HG02973 (cell line): ENCODE data around the gene FANCC.

Experiments
- ATAC-seq: cut with Tn5 transposase; IDR thresholded peaks from one replicate; pipeline ENCODE4 v1.9.1; 2021; ENCODE audit warnings: moderate library complexity; ENCODE audit not compliant: unreplicated experiment

FANCC gene

DNA sequence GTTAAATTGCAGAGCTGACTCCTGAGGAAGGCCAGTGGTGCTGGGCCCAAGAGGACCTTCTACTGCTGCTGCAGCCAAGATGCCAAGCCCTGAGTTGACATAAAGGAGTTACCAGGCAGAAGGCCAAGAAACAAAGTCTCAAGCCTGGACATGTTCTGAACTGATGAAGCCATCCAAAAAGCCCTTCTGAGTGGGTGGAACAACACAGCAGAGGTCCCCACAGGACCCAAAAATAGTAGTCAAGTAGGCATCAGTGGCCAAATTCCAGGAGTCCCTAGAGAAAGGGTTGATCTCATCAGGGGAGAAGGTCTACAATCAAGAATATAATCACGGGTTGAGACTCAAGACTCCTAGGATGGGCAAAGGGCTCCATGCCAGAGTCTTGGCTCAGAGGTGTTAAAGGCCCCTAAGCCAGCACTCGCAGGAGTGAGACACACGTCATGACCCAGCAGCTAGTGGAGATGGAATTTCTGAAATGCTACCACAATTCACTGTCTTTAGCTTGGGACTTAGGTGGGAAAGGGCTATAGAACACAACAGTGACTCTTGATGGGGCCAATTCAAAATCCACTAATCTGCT, 119.7 kb downstream of the FANCC start:
- no peak for ATAC-seq

DNA sequence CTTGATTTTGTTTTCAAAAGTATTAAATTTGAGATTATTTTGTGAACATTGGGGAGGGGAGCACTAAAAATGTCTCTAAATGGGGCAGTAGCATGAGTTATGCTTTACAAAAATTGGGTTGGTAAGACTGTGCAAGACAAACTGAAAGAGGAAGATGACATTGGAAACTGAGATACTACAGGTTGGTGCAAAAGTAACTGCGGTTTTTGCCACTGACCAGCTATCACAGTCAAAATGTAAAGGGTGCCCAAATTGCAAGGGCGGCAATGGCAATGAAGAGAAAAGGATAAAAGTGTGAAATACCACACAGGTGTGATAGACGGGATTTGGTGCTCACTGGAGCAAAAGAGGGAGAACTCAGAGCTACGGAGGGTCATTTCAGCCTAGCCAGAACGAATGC, 124.0 kb downstream of the FANCC start:
- ATAC-seq = no peak

DNA sequence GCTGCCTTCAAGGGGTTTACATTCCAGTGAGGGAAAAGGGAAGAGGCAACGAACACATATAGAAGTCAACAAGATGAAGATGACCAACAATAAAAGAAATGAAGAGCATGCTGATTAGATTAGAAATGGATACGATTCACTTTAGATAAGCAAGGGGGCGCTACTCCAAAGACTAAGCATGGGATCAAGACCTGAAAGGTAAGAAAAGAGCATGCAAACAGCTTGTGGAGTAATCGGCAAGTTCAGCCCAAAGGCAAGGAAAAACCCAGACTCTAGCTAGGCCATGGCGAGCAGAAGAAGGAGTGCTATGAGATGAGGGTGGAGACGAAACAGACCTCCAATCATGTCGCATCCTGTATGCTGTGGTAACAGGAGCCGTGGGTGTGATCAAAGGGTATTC, 124.4 kb downstream of the FANCC start:
- no peak for ATAC-seq

DNA sequence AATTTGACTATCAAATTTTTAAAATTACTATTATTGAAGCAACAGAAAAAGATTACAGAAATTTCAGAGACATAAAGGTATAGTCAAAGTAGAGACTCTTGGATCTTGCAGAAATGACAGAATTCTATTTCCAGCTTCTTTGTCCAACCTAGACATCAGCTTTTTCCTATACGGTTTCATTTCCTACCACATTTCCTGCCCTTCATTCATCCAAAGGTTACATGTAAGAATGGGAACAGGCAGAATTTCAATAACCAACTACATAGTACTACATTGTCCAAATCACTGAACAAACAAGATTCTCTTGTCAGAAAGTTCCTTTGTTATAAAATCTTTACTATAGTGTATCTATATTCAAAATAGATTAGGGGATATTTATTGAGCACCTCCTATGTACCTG, 124.9 kb downstream of the FANCC start:
- ATAC-seq = no peak

DNA sequence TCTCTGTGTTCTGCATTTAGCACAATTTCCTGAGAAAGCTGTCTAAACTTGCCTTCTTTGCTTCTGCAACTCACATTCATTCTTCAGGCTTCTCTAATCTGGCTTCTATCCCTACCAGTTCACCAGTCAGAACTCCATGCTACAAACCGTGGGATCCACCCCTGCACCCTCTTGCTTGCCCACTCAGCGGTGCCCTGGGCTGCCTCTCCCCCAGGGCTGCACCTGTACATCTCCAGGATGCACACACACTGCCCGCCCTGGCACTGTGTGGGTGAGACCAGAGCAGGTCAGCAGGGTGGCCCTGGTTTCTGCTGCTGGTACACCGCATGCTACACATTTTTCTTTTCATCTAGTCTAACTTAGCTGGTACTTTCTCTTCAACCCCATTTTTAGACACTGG, 127.1 kb downstream of the FANCC start:
- ATAC-seq = no peak

DNA sequence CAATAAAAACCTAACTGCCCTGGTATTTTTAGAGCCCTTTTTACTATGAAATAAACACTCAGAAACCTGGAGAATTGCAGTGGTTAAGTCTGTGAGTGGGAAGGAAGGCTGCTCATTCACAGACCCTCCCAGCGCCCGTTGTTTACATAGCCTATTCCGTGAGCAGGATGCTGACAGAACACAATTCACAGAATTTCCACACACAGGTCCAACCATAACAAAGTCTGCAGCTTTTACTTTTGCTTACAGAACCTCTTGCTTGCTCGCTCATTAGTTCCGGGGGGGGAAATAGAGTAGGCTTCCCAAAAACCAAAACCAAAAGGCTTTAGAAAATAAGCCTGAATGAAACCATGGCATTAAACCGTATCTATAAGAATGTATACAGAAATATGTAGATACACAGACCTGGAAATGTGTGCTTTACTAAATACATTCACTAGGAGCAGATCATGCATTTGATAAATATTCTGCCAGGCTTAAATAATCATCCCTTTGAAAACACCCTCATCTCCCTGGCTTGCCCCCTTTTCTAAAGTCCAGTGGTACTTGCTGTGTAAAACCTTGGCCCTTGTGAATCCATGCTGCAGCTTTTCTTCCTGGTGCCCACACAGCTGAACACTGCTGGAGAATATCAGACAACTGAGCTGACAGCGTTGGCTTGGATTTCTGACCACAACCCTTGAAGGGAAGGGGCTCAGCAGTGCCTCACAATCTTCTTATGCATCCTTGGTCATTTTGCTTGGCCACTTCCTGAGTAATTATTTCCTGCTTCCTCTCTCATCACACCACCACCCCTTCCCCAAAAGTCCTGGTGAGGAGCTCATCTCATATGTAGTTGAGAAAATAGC, 128.0 kb downstream of the FANCC start:
- no peak for ATAC-seq

DNA sequence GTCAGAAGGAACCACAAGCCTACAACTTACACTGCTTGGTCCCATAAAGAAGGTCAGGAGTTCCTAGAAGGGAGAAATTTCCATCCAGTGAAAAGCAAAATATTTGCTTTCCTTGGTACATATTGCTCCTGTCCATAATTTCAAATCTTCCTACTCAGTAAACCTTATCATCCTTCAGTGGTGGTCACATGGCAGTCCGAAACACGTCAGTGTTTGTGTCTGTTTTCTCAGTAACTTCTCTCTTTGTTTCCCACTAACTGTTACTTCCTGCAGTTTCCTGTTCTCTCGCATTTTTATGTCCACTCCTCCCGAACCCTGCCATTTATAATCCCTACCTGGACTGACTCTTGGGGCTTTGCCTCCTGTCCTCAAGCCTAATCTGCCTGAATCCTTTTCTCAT, 129.1 kb downstream of the FANCC start:
- no peak for ATAC-seq

DNA sequence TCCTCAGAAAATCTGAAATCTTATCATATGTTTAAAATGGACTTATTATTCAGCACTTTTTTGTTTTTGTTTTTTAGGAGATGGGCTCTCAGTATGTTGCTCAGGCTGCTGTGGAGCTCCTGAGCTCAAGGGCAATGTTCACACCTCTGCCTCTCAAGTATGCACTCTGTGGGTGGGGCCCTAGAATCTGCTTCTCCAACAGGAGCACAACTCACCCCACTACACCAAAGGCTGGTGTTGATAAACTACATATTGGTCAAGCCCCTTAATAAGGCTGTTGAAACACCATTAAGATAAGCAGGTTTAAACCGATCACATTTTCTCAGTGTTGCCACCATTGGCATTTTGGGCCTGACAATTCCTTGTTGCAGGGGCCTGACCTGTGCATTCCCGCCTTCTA, 131.6 kb downstream of the FANCC start:
- ATAC-seq = no peak

DNA sequence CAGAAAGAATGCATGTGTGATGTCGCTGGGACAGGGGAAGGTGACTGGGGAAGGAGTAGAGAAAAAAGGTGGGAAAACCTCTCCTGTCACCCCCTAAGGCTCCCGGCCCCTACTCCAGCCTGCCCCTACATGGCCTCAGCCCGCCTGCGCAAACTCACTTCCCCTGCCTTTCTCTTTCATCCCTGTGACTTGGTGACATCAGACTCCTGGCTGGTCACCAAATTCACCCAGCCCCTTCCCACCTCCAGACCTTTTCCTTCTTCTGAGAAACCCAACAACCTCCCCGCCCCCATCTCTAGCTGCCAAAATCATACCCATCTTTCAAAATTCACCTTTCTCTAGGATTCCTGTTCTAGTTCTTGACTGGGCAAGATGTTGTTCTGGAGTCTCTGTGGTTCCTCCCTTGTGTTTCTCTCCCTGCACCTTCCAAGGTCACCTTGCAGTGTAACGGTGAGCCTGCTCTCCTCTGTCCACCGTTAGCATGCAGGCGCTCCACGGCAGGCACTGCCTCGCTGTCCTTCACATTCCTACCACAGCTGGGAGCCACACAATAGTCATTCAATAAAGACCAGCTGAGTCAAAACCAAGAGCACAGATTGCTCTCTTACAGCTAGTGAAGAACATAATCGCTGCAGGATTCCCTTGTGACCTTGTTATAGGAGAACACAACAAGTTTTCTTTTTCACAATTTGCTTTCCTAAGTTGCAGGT, 134.5 kb downstream of the FANCC start:
- ATAC-seq = no peak

DNA sequence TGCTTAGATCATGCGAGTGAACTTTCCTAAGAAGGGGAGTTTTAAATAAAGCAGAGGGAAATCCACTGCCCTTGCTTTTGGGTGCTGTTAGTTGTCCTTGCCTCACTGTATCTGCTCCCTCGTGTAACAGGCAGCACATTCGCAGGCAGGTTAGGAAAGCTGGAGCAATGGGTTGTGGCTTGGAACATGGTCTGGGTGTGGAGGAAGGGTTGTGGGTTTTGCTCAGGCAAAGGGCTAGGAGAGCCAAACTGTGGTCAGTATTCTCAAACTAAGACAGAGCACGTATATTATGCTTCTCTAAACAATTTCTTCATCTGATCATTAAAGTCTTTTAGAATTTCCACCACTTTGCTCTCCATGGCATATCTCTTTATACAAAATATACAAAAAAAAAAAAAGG, 135.7 kb downstream of the FANCC start:
- no peak for ATAC-seq

DNA sequence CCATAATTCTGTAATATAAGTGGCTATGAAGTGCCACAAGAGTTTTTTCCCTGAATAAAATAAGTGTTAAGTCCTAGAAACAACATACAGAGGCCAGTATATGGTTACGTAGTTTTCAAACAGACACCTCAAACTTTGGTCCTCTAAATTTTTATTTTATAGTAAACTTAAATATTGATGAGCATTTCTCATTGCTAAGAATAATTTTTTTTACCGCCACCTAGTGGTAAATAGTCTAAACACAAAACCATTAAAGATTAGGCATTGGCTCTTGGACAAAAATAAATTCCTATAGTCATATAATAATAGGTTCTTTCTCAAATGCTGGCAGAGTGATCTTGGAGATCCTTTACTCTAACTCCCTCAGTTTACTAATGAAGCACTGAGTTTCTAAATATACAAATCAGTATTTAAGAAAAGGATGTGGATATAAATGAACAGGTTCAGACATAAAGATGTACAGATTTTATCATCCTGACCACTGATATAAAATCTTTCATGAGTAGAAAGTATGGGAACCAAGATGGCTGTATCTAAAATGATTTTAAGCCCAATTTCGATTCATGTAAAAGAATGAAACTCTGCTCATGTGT, 136.2 kb downstream of the FANCC start:
- ATAC-seq = no peak

DNA sequence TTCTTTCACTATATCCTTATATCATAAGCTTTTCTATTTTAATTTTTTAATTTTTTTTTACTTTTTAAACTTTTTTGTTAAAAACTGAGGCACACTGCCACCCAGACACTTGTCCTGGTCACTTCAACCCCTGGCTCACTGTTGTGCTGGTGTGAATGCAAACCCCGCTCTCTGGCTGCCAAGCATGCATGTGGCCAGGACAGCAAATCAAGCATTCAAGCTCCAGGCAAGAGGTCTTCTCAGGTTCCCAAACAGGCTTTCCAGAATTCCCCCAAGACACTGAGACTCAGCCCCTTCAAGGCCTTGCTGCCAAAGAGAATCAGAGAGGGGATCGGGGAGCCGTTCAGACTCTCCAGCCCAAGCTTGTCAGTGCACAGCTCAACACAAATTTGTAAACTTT, 139.9 kb downstream of the FANCC start:
- ATAC-seq = no peak

DNA sequence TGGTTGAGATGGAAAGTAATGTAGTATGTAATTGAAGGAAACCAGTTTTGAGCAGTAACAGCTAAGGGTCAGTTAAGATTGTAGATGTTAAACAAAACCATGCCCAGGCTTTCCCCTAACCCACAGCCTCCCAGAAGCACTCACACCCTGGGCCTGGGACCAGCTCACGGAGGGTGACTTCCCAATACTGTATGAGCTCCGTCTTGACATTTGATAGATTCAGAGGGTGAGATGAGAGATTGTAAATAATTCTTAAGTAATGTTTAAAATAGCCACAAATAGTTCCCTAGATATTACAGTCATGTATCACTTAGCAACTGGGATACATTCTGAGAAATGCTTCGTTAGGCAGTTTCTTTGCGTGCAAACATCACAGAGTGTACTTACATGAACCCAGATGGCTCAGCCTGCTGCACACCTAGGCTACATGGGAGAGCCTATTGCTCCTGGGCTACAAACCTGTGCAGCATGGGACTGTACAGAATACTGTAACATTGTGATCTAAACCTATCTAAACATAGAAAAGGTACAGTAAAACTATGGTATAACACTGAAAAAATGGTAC, 140.7 kb downstream of the FANCC start:
- ATAC-seq = no peak

DNA sequence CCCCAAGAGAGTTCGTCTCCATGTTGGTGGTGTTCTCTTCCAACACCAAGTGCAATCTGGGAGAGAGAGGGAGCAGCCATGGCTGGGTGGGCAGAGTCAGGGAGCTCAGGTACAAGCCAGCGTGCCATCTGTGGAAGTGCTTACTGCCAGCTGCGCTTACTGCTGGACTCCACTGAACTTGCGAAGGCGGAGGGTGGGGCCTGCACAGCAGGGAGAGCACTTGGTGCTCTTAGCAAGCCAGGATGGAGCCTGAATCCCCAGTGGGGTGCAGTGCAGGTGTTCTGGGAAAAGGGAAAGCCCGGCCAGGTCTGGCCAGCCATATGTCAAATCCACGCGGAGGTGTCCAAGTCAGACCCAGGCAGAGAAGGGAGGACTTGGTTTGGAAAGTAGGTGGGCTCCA, 142.0 kb downstream of the FANCC start:
- no peak for ATAC-seq

DNA sequence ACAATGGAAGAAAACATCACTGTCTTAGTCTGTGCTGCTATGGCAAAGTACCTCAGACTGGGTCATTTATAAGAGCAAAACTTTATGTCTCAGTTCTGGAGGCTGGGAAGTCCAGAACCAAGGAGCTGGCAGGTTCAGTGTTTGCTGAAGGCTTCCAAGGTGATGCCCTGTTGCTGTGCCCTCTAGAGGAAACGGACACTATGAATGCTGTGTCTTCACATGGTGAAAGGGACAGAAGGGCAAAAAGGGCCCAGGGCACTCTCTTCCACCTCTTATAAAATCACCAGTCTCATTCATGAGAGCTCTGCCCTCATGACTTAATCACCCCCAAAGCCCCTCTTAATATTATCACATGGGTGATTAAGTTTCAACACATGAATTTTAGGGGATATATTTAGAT, 143.5 kb downstream of the FANCC start:
- no peak for ATAC-seq

DNA sequence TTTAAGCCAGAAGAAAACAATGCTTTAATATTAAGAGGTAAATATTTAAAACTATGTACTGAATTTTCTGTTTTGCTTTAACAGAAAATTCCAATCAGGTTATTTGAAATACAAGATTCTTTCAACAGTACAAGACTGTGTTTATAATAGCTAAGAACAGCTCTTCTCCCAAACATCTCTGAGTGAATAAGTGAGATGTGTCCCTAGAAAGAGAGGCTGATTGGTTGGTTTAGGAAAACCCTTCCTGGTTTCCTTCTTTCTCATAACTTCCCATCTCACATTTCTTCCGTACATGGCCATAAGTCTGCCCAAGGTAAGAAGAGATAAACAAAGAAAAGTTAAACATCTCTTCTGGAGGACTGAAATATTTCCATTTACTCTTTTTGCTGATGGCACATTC, 145.9 kb downstream of the FANCC start:
- no peak for ATAC-seq

DNA sequence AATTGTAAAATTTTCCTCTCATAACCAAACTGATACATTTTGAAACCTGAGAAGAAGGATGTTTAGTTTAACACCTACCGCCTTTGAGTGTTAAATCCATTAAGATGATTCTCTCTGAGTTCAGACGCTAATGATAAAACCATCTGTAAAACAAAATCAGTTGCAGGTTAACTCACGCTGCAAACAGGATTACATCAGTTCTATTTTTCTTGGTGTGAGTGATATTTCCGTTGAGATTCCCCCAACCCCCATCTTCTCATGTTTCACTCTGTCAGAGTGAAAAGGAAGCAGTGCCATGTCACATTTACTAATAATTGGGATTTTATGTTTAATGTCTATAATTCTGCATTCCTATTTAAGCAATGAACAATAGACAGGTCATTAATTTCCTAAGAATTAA, 146.5 kb downstream of the FANCC start:
- ATAC-seq = no peak

DNA sequence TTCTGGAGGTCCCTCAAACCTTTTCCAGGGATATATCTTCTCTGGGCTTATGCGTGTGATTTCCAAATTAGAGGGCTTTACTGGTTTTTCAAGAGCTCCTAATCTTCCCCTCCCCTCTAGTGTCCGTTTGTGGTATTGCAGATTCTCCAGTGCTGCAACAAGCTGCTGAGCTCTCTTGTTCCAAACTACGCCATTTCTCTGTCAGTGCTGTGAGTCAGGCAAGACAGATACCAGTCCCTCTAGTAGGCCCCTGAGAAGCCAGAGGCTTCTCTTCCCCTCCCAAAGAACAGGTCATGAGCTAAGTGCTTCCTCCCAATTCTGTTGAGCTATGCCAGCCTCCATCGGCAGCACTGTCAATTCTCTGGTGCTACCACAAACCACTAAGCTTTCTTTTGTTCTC, 149.5 kb downstream of the FANCC start:
- ATAC-seq = no peak

DNA sequence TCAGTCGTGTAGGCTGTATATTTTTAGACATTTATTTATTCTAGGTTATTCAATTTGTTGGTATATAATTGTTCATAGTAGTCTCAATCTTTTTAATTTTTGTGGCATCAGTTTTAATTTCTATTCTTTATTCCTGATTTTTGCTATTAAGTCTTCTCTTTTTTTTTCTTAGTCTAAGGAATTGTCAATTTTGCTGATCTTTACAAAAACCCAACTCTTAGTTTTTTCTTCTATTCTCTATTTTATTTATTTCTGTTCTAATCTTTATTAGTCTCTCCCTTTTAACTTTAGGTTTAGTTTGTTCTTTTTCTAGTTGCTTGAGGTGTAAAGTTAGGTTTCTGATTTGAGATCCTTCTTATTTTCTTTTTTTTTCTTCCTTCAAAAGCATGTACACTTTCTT, 152.5 kb downstream of the FANCC start:
- no peak for ATAC-seq

DNA sequence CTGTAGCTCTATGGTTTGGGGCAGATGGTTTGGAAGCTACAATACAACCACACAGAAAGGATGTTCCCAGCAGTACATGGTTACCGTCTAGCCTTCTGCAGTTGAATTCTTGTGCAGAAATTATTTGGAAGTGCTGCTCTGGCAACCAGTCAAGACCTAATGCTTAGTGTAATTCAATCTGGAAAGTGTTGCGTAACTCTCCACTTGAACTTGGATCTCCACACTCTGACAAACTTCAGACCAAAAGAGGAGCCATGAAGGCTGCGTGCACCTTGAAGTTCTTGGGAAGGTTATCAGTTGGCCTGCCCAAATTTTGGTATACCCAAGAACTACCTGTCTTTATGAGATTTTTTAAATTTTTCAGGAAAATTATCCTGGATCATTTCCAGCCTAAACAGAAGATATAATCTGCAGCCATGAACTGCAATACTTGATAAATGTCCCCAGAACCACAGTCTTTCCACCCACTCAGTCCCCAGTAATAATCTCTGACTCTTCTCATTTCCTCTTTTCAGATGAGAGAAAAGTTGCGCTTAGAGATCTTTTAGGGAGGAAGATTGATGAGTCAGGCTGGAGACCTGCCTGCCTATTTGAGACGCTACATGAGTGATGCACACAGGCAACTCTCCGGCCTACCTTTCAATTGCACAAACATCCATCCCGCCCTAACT, 159.9 kb downstream of the FANCC start:
- ATAC-seq = peak; percentile 77

DNA sequence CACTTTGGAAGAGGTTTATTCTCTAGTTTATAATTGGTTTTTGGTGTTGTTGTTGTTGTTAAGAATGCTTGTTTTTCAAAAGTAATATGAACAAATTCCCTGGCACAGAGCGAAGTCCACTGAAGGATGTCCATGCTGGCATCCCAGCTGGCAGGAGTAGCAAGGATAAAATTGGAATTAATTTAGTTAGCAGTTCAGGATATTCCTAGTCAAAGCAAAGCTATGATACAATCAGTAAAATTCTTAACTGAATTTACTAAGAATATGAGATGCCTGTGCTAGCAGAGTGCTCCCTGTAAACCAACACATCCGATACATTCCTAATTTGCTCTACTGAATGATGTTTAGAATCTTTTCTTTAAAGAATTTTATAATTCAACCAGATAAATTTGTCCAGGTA, 161.4 kb downstream of the FANCC start:
- no peak for ATAC-seq
